Measurements from ENCODE around the gene HCRTR2.
"Not testable (repeated sequence)": the region's sequence is repeated elsewhere in the genome, so short reads cannot be mapped to it uniquely, and the experiment has no call there.

Gene HCRTR2

GRCh38 chr6:55286824-55287223, 112.5 kb downstream of the HCRTR2 start:
- TF ChIP-seq ZNF70 (CRISPR knock-in tag; IDR thresholded peaks at IDR 0.05): no peak
- no peak for TF ChIP-seq ZFP3 (CRISPR knock-in tag; IDR thresholded peaks at IDR 0.05)
- TF ChIP-seq ZNF8 (CRISPR knock-in tag; IDR thresholded peaks at IDR 0.05): no peak
- TF ChIP-seq ZNF565 (CRISPR knock-in tag; conservative IDR thresholded peaks at IDR 0.05; ENCODE audit: low read depth): no peak
- no peak for TF ChIP-seq ZFP30 (CRISPR knock-in tag; IDR thresholded peaks at IDR 0.05)
- ATAC-seq: no peak

DNA sequence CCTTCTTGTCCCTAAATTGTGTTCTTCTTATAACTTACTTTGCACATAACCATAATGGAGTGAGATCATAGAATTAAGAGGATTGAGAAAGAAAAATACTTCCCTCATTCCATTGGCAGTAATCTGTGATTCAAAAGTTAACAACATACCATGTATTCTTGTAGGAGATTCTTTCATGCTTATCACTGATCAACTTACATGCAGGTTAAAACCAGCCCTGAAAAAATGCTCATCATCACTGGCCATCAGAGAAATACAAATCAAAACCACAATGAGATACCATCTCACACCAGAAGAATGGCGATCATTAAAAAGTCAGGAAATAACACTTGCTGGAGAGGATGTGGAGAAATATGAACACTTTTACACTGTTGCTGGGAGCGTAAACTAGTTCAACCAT, 116.4 kb downstream of the HCRTR2 start:
- no peak for TF ChIP-seq ZFP3 (CRISPR knock-in tag; IDR thresholded peaks at IDR 0.05)
- ATAC-seq: no peak

DNA sequence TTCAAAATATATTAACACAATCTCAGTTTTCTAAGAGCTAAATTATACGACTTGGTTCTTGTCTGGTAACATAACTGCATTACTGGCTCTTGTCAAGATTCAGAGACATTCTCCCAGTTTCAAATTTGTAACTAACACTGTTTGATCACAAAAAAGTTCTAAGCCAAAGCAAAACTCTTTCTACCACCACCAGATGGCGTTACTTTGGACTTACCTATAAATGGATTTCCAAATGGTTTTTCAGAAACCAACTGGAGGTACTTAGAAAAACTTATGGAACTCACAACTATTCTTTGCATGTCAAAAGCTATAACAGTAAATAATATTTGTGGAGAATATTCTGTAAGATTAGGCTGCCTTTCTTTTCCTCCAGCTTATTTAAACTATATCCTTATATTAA, 118.8 kb downstream of the HCRTR2 start:
- TF ChIP-seq ZFP3 (CRISPR knock-in tag; IDR thresholded peaks at IDR 0.05) (no peak), TCF4 (CRISPR knock-in tag; IDR thresholded peaks at IDR 0.05; ENCODE audit: borderline replicate concordance) (no peak), CSRNP3 (CRISPR knock-in tag; IDR thresholded peaks at IDR 0.05) (no peak), RARB (CRISPR knock-in tag; IDR thresholded peaks at IDR 0.05) (no peak), BACH2 (CRISPR knock-in tag; IDR thresholded peaks at IDR 0.05; ENCODE audit: borderline replicate concordance) (no peak), ISL1 (CRISPR knock-in tag; IDR thresholded peaks at IDR 0.05) (no peak), ZFP30 (CRISPR knock-in tag; IDR thresholded peaks at IDR 0.05) (no peak), ESRRG (CRISPR knock-in tag; IDR thresholded peaks at IDR 0.05) (no peak), CSDC2 (CRISPR knock-in tag; IDR thresholded peaks at IDR 0.05) (no peak)
- TF ChIP-seq, protein P1, sequence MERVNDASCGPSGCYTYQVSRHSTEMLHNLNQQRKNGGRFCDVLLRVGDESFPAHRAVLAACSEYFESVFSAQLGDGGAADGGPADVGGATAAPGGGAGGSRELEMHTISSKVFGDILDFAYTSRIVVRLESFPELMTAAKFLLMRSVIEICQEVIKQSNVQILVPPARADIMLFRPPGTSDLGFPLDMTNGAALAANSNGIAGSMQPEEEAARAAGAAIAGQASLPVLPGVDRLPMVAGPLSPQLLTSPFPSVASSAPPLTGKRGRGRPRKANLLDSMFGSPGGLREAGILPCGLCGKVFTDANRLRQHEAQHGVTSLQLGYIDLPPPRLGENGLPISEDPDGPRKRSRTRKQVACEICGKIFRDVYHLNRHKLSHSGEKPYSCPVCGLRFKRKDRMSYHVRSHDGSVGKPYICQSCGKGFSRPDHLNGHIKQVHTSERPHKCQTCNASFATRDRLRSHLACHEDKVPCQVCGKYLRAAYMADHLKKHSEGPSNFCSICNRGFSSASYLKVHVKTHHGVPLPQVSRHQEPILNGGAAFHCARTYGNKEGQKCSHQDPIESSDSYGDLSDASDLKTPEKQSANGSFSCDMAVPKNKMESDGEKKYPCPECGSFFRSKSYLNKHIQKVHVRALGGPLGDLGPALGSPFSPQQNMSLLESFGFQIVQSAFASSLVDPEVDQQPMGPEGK (CRISPR knock-in tag; IDR thresholded peaks at IDR 0.05; ENCODE audit: borderline replicate concordance): no peak
- no peak for ATAC-seq

GRCh38 chr6:55297214-55297613, 122.9 kb downstream of the HCRTR2 start:
- ATAC-seq: not testable (repeated sequence)

GRCh38 chr6:55299286-55299985, 125.1 kb downstream of the HCRTR2 start:
- ATAC-seq: no peak
- TF ChIP-seq CSRNP3 (CRISPR knock-in tag; IDR thresholded peaks at IDR 0.05) (no peak), PPARA (CRISPR knock-in tag; IDR thresholded peaks at IDR 0.05; ENCODE audit: borderline replicate concordance) (no peak), ZFP3 (CRISPR knock-in tag; IDR thresholded peaks at IDR 0.05) (no peak), ZFP30 (CRISPR knock-in tag; IDR thresholded peaks at IDR 0.05) (no peak), CSDC2 (CRISPR knock-in tag; IDR thresholded peaks at IDR 0.05) (no peak), TOX (CRISPR knock-in tag; IDR thresholded peaks at IDR 0.05; ENCODE audit: borderline replicate concordance) (no peak), ESRRG (CRISPR knock-in tag; IDR thresholded peaks at IDR 0.05) (no peak), ISL1 (CRISPR knock-in tag; IDR thresholded peaks at IDR 0.05) (no peak), ZNF8 (CRISPR knock-in tag; IDR thresholded peaks at IDR 0.05) (no peak)
- TF ChIP-seq, protein P2, sequence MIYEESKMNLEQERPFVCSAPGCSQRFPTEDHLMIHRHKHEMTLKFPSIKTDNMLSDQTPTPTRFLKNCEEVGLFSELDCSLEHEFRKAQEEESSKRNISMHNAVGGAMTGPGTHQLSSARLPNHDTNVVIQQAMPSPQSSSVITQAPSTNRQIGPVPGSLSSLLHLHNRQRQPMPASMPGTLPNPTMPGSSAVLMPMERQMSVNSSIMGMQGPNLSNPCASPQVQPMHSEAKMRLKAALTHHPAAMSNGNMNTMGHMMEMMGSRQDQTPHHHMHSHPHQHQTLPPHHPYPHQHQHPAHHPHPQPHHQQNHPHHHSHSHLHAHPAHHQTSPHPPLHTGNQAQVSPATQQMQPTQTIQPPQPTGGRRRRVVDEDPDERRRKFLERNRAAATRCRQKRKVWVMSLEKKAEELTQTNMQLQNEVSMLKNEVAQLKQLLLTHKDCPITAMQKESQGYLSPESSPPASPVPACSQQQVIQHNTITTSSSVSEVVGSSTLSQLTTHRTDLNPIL (CRISPR knock-in tag; IDR thresholded peaks at IDR 0.05; ENCODE audit: low read depth): no peak

GRCh38 chr6:55304747-55305146, 130.4 kb downstream of the HCRTR2 start:
- ATAC-seq: no peak
- TF ChIP-seq ARNTL (CRISPR knock-in tag; IDR thresholded peaks at IDR 0.05; ENCODE audit: borderline replicate concordance, low read depth): no peak
- no peak for TF ChIP-seq TOX (CRISPR knock-in tag; IDR thresholded peaks at IDR 0.05; ENCODE audit: borderline replicate concordance)
- TF ChIP-seq RARB (CRISPR knock-in tag; IDR thresholded peaks at IDR 0.05): no peak
- TF ChIP-seq BACH2 (CRISPR knock-in tag; IDR thresholded peaks at IDR 0.05; ENCODE audit: borderline replicate concordance): no peak
- no peak for TF ChIP-seq POU6F1 (CRISPR knock-in tag; IDR thresholded peaks at IDR 0.05; ENCODE audit: borderline replicate concordance, low read depth)
- no peak for TF ChIP-seq ZC3H10 (CRISPR knock-in tag; IDR thresholded peaks at IDR 0.05)
- no peak for TF ChIP-seq TSHZ2 (CRISPR knock-in tag; IDR thresholded peaks at IDR 0.05)
- TF ChIP-seq SNAI2 (CRISPR knock-in tag; IDR thresholded peaks at IDR 0.05): no peak
- no peak for TF ChIP-seq ZFP30 (CRISPR knock-in tag; IDR thresholded peaks at IDR 0.05)
- no peak for TF ChIP-seq ZFP3 (CRISPR knock-in tag; IDR thresholded peaks at IDR 0.05)
- no peak for TF ChIP-seq TCF4 (CRISPR knock-in tag; IDR thresholded peaks at IDR 0.05; ENCODE audit: borderline replicate concordance)
